ENCODE measurements around the gene ARRB1. TPM values are rescaled to one million over a fixed set of nuclear protein-coding genes. Genes with fewer than 3 reads are reported as not detected.
A peak's percentile ranks its signal among the peaks of the same experiment; 100 is the strongest.

The ARRB1 gene
- total and polyA plus RNA-seq, 9 of the 15 experiments (the other 6 are each of a cell fraction or from before 2014, with no cell fraction given) = 6.6 to 45.4 (median 28.5) TPM

DNA sequence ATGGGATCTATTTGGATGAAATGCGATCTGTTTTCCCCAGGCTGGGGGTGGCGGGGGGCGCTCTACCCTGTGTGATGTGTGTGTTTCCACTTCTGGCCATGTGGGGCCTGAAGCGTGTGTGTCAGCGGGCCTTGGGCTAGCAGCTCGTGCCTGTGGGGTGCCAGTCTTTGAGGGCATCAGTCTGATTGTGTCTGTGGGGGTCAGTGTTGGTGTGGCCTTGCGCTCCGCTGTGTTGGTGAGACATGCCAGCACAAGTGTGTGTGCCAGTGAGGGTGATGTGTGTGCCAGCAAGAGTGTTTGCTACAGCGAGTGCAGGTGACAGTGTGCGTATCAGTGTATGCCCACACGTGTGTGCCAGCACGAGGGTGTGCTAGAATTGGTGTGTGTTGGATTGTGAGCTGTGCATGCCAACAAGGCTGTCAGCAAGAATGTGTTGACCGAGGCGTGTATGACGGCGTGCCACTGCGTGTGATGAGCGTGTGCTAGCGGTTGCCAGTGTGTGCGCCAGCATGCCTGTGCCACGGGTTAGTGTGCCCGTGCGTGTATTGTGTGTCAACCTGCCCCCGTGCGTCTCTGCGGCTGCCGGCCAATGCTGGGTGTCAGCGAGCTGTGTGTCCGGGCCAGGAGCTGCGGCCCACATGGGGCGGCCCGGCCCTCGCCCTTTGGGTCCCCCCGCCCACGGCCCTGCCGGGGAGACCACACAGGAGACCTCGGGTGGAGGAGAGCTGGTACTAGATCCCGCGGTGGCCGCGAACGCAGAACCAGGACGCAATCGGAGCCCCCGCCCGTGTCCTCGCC, 519 bp downstream of the ARRB1 start (continued):
- TF ChIP-seq RAD21 (CRISPR knock-in tag; conservative IDR thresholded peaks at IDR 0.05 in 1 of 2, IDR thresholded peaks at IDR 0.05 in 1 of 2) (peak in 1 of 2 experiments; percentile 12; a peak in 1 of 4 replicates), SMARCC2 (IDR thresholded peaks at IDR 0.05; ENCODE audit: low read depth) (no peak), NFRKB (IDR thresholded peaks at IDR 0.05; ENCODE audit: low read depth) (0 out of 2 replicates have a peak, but pooled peaks have one; percentile 47), EGR1 (conservative IDR thresholded peaks at IDR 0.05) (peak; percentile 68), DPF2 (IDR thresholded peaks at IDR 0.05) (peak; percentile 31; the same call in 1 of the 2 replicates), HDGF (IDR thresholded peaks at IDR 0.05) (peak; percentile 98), ZNF695 (CRISPR knock-in tag; IDR thresholded peaks at IDR 0.05) (no peak), YY1 (IDR thresholded peaks at IDR 0.05; ENCODE audit: borderline replicate concordance in 1 of 3, control insufficient read depth in 1 of 3, extremely low read depth in 1 of 3, insufficient read depth in 3 of 3, insufficient read length in 1 of 3, insufficient replicate concordance in 2 of 3, low read depth in 1 of 3, low read length in 2 of 3) (peak in 1 of 3 experiments; percentile 22), FOXA3 (CRISPR knock-in tag; conservative IDR thresholded peaks at IDR 0.05 in 1 of 2, IDR thresholded peaks at IDR 0.05 in 1 of 2) (peak in 1 of 2 experiments; percentile 52; a peak in 1 of 4 replicates), SP2 (IDR thresholded peaks at IDR 0.05; ENCODE audit: extremely low read depth, low read depth, low read length, poor library complexity, severe bottlenecking) (no peak)
- TF ChIP-seq, protein P1, sequence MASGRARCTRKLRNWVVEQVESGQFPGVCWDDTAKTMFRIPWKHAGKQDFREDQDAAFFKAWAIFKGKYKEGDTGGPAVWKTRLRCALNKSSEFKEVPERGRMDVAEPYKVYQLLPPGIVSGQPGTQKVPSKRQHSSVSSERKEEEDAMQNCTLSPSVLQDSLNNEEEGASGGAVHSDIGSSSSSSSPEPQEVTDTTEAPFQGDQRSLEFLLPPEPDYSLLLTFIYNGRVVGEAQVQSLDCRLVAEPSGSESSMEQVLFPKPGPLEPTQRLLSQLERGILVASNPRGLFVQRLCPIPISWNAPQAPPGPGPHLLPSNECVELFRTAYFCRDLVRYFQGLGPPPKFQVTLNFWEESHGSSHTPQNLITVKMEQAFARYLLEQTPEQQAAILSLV (tag; IDR thresholded peaks at IDR 0.05) = no peak
- TF ChIP-seq, protein P2, sequence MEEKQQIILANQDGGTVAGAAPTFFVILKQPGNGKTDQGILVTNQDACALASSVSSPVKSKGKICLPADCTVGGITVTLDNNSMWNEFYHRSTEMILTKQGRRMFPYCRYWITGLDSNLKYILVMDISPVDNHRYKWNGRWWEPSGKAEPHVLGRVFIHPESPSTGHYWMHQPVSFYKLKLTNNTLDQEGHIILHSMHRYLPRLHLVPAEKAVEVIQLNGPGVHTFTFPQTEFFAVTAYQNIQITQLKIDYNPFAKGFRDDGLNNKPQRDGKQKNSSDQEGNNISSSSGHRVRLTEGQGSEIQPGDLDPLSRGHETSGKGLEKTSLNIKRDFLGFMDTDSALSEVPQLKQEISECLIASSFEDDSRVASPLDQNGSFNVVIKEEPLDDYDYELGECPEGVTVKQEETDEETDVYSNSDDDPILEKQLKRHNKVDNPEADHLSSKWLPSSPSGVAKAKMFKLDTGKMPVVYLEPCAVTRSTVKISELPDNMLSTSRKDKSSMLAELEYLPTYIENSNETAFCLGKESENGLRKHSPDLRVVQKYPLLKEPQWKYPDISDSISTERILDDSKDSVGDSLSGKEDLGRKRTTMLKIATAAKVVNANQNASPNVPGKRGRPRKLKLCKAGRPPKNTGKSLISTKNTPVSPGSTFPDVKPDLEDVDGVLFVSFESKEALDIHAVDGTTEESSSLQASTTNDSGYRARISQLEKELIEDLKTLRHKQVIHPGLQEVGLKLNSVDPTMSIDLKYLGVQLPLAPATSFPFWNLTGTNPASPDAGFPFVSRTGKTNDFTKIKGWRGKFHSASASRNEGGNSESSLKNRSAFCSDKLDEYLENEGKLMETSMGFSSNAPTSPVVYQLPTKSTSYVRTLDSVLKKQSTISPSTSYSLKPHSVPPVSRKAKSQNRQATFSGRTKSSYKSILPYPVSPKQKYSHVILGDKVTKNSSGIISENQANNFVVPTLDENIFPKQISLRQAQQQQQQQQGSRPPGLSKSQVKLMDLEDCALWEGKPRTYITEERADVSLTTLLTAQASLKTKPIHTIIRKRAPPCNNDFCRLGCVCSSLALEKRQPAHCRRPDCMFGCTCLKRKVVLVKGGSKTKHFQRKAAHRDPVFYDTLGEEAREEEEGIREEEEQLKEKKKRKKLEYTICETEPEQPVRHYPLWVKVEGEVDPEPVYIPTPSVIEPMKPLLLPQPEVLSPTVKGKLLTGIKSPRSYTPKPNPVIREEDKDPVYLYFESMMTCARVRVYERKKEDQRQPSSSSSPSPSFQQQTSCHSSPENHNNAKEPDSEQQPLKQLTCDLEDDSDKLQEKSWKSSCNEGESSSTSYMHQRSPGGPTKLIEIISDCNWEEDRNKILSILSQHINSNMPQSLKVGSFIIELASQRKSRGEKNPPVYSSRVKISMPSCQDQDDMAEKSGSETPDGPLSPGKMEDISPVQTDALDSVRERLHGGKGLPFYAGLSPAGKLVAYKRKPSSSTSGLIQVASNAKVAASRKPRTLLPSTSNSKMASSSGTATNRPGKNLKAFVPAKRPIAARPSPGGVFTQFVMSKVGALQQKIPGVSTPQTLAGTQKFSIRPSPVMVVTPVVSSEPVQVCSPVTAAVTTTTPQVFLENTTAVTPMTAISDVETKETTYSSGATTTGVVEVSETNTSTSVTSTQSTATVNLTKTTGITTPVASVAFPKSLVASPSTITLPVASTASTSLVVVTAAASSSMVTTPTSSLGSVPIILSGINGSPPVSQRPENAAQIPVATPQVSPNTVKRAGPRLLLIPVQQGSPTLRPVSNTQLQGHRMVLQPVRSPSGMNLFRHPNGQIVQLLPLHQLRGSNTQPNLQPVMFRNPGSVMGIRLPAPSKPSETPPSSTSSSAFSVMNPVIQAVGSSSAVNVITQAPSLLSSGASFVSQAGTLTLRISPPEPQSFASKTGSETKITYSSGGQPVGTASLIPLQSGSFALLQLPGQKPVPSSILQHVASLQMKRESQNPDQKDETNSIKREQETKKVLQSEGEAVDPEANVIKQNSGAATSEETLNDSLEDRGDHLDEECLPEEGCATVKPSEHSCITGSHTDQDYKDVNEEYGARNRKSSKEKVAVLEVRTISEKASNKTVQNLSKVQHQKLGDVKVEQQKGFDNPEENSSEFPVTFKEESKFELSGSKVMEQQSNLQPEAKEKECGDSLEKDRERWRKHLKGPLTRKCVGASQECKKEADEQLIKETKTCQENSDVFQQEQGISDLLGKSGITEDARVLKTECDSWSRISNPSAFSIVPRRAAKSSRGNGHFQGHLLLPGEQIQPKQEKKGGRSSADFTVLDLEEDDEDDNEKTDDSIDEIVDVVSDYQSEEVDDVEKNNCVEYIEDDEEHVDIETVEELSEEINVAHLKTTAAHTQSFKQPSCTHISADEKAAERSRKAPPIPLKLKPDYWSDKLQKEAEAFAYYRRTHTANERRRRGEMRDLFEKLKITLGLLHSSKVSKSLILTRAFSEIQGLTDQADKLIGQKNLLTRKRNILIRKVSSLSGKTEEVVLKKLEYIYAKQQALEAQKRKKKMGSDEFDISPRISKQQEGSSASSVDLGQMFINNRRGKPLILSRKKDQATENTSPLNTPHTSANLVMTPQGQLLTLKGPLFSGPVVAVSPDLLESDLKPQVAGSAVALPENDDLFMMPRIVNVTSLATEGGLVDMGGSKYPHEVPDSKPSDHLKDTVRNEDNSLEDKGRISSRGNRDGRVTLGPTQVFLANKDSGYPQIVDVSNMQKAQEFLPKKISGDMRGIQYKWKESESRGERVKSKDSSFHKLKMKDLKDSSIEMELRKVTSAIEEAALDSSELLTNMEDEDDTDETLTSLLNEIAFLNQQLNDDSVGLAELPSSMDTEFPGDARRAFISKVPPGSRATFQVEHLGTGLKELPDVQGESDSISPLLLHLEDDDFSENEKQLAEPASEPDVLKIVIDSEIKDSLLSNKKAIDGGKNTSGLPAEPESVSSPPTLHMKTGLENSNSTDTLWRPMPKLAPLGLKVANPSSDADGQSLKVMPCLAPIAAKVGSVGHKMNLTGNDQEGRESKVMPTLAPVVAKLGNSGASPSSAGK (IDR thresholded peaks at IDR 0.05) = peak; percentile 79
